ENCODE data around the gene ELL. TPM values are rescaled to one million over a fixed set of nuclear protein-coding genes. Genes with fewer than 3 reads are reported as not detected.

The ELL gene
- total RNA-seq, 1 experiment from 2014 or later, result 17.0 TPM

GRCh38 chr19:18559685-18560084 is 37.8 kb upstream of the ELL start:
- no peak overlapping the region for H2BK15ac ChIP-seq (ENCODE audit: low read depth, low read length)
- TF ChIP-seq CTCF (conservative IDR thresholded peaks at IDR 0.05), result no peak
- no peak overlapping the region for H2BK12ac ChIP-seq (ENCODE audit: insufficient read length, low read depth, low read length)
- H2AFZ ChIP-seq (ENCODE audit: low read length), result no peak overlapping the region
- peaks cover 6% of the 10 kb centered on the region for H3K23me2 ChIP-seq (ENCODE audit: insufficient read length, low read depth, low read length, poor library complexity, severe bottlenecking)
- H3K4ac ChIP-seq (ENCODE audit: low read depth, low read length), result no peak overlapping the region
- no peaks in the 10 kb centered on the region for H3K9me3 Mint-ChIP-seq
- H3K27ac ChIP-seq (ENCODE audit: insufficient read length, low read depth, low read length), result no peak overlapping the region
- peaks cover 10 to 31% (median 27%) of the 10 kb centered on the region in 3 experiments; a peak in 6 of 7 replicates for H3K36me3 Mint-ChIP-seq (ENCODE audit: insufficient read depth in 1 of 3, low read depth in 3 of 3)
- peaks cover 5 to 8% of the 10 kb centered on the region in 2 experiments for H3K4me1 Mint-ChIP-seq
- no peak overlapping the region for H2AK5ac ChIP-seq (ENCODE audit: insufficient read length, low read length)
- H3T11ph ChIP-seq (ENCODE audit: low read length), result no peak overlapping the region
- H3K27ac Mint-ChIP-seq, result no peak overlapping the region
- H3K9me3 ChIP-seq (ENCODE audit: control insufficient read depth, low read depth, low read length), result no peaks in the 10 kb centered on the region
- H2BK20ac ChIP-seq (ENCODE audit: low read depth, low read length, poor library complexity, severe bottlenecking), result no peak overlapping the region
- no peak overlapping the region for H3K14ac ChIP-seq (ENCODE audit: insufficient read depth, low read length)
- H3K4me3 Mint-ChIP-seq, result no peak overlapping the region
- H2BK5ac ChIP-seq (ENCODE audit: insufficient read length, low read length), result no peak overlapping the region
- no CpG with 5 or more reads among the region's 5 CpGs for WGBS (ENCODE audit: extremely low coverage, insufficient read length, low lambda C conversion rate)
- no peak overlapping the region for H3K4me2 ChIP-seq (ENCODE audit: insufficient read depth, insufficient read length, low read length)
- H4K8ac ChIP-seq (replicated peaks; ENCODE audit: insufficient read length, low read depth, low read length), result no peak overlapping the region
- no peak overlapping the region for H3K9ac ChIP-seq (ENCODE audit: extremely low read depth, insufficient read length, low read length)
- H3K27me3 ChIP-seq (ENCODE audit: insufficient read depth, low read length), result no peaks in the 10 kb centered on the region
- no peak overlapping the region for H2BK120ac ChIP-seq (ENCODE audit: low read depth, low read length, poor library complexity, severe bottlenecking)
- no peaks in the 10 kb centered on the region for H3K27me3 Mint-ChIP-seq (ENCODE audit: low read depth)
- DNase-seq, result no peak
- H4K91ac ChIP-seq (ENCODE audit: insufficient read length, low read depth, low read length), result no peak overlapping the region
- H3K56ac ChIP-seq (ENCODE audit: insufficient read length, low read depth, low read length), result no peak overlapping the region
- H3K79me1 ChIP-seq (ENCODE audit: insufficient read depth, low read depth, low read length, poor library complexity, severe bottlenecking), result no peaks in the 10 kb centered on the region
- H3K18ac ChIP-seq (ENCODE audit: insufficient read length, low read depth, low read length), result no peak overlapping the region
- peaks cover 6% of the 10 kb centered on the region; the same call in 1 of the 2 replicates for H3K79me2 ChIP-seq (ENCODE audit: insufficient read depth, low read length)
- no peaks in the 10 kb centered on the region for H3K4me1 ChIP-seq (ENCODE audit: insufficient read depth, low read length)
- H4K5ac ChIP-seq (ENCODE audit: insufficient read length, low read depth, low read length), result no peak overlapping the region
- H4K20me1 ChIP-seq (ENCODE audit: control insufficient read depth, insufficient read depth, insufficient read length), result no peaks in the 10 kb centered on the region
- no peak overlapping the region for H3K23ac ChIP-seq (ENCODE audit: insufficient read length, low read depth, low read length)
